ENCODE results near the gene SCGB1A1.

SCGB1A1 gene

GRCh38 chr11:62402960-62403730 lies 15.7 kb upstream of the SCGB1A1 start:
- TF ChIP-seq CTCF (conservative IDR thresholded peaks at IDR 0.05): no peak
- H3K27ac ChIP-seq: no peak overlapping the region

GRCh38 chr11:62404435-62404834 lies 14.4 kb upstream of the SCGB1A1 start:
- no peak overlapping the region for H3K27ac ChIP-seq
- no peak for TF ChIP-seq CTCF (conservative IDR thresholded peaks at IDR 0.05)

GRCh38 chr11:62404901-62405300 lies 13.9 kb upstream of the SCGB1A1 start:
- H3K27ac ChIP-seq: no peak overlapping the region
- no peak for TF ChIP-seq CTCF (conservative IDR thresholded peaks at IDR 0.05)

GRCh38 chr11:62406034-62406433 lies 12.8 kb upstream of the SCGB1A1 start:
- no peak for TF ChIP-seq CTCF (conservative IDR thresholded peaks at IDR 0.05)
- H3K27ac ChIP-seq: peak overlapping the region; percentile 39

- H3K27ac ChIP-seq: no peak overlapping the region
- no peak for TF ChIP-seq CTCF (conservative IDR thresholded peaks at IDR 0.05)
Observed at GRCh38 chr11:62409831-62410230, 9.0 kb upstream of the SCGB1A1 start.

- TF ChIP-seq CTCF (conservative IDR thresholded peaks at IDR 0.05): no peak
Observed at GRCh38 chr11:62410972-62411371, 7.9 kb upstream of the SCGB1A1 start.

GRCh38 chr11:62411524-62411923 lies 7.3 kb upstream of the SCGB1A1 start:
- TF ChIP-seq CTCF (conservative IDR thresholded peaks at IDR 0.05): no peak
- H3K27ac ChIP-seq: no peak overlapping the region

More at GRCh38 chr11:62410972-62411371, 7.9 kb upstream of the SCGB1A1 start:
- H3K27ac ChIP-seq: no peak overlapping the region

Measured in VCaP (cell line).